Psoas muscle (tissue), 8 donors: Measurements from ENCODE around the gene AGPAT2. TPM values are rescaled to one million over a fixed set of nuclear protein-coding genes. Genes with fewer than 3 reads are reported as not detected.

Experiments
- ATAC-seq, 4 donors: fragments of 200-7000 bp; cut with Tn5 transposase; one replicate each; pipeline ENCODE4 v1.9.1; 2020; ENCODE audit warnings: moderate library complexity in 3 of 4, mild to moderate bottlenecking in 2 of 4
- DNase-seq, 2 donors: peaks; one replicate each; pipeline ENCODE4 v3.0.0-alpha.2; 2020
- H3K27ac ChIP-seq: fragments of 200-600 bp; one replicate; pipeline ENCODE4 v1.8.0; 2022
- H3K27me3 ChIP-seq, 3 donors: fragments of 200-600 bp in 1 of 3; one replicate each; pipeline versions ENCODE4 v1.6.1 to v1.8.0; 2013 to 2022; ENCODE audit warnings: low read length in 2 of 3, mild to moderate bottlenecking in 2 of 3, moderate library complexity in 1 of 3; ENCODE audit not compliant: insufficient read depth in 3 of 3
- H3K36me3 ChIP-seq, 2 donors: fragments of 200-600 bp in 1 of 2; one replicate each; pipeline versions ENCODE4 v1.6.1 to v1.8.0; 2013 to 2022; ENCODE audit warnings: low read depth in 1 of 2, mild to moderate bottlenecking in 1 of 2, moderate library complexity in 1 of 2; ENCODE audit not compliant: insufficient read depth in 1 of 2
- H3K4me1 ChIP-seq: fragments of 200-600 bp; one replicate; pipeline ENCODE4 v1.8.0; 2022
- H3K4me3 ChIP-seq: fragments of 200-600 bp; one replicate; pipeline ENCODE4 v1.8.0; 2022; ENCODE audit warnings: mild to moderate bottlenecking
- H3K9me3 ChIP-seq: fragments of 200-600 bp; one replicate; pipeline ENCODE4 v1.8.0; 2022
- CTCF ChIP-seq: fragments of 200-600 bp; IDR thresholded peaks from one replicate; pipeline ENCODE4 v1.8.0; 2022; ENCODE audit warnings: antibody characterized with exemption
- WGBS, 3 donors: extraction: QIAGEN DNeasy Blood & Tissue Kit; methylation state at CpG; one replicate each; pipeline versions ENCODE4 v1.1.6 to v1.1.7; 2013; 5-methylcytosine and 5-hydroxymethylcytosine counted together
- intact Hi-C, 2 donors: fragments of 100-400 bp; cut with DNase I; formaldehyde crosslinking; loops; one replicate each; pipeline versions ENCODE4 v1.11.0 to v1.14.2; 2022
- polyA plus RNA-seq, 3 donors: library from polyadenylated mRNA; stranded (reverse); fragments of 200-250 nt; gene quantifications; one replicate each; pipeline ENCODE4 v1.2.3, GENCODE V29; 2013
- total RNA-seq, 4 donors: library from RNA; stranded (reverse); fragmentation: NEBNext Ultra II Directional in 2 of 4; extraction: Animal tissue kit (Norgen Biotek cat#: 25700) in 2 of 4; gene quantifications; one replicate each; pipeline versions ENCODE4 v1.2.1 to v1.2.4, GENCODE V29; 2021 to 2023
- donor health status: healthy with polysubstance abuse.
- donor health status: DM: no; HTN: no; CAD: no; lungs with moderate emphysema.
- donor health status: Bipolar disorder and iron deficiency.
- donor health status: healthy.
- donor health status: DM: yes; HTN: yes; CAD: no.
- donor health status: DM: no; HTN: no; CAD: no.
- donor health status: DM: no; HTN: no; CAD: no.
- donor health status: DM: yes; HTN: yes; CAD: no.

The AGPAT2 gene
- total and polyA plus RNA-seq, 7 donors, result 15.5 to 66.5 (median 41.6) TPM

GRCh38 chr9:136700304-136700703 is 13.0 kb upstream of the AGPAT2 start:
- no peak for TF ChIP-seq CTCF
- Histone ChIP-seq H3K27me3 (peaks cover 0 to 41% (median 7%) of the 10 kb centered on the region in 3 donors), H3K27ac (no peak overlapping the region), H3K4me1 (no peaks in the 10 kb centered on the region), H3K9me3 (no peaks in the 10 kb centered on the region), H3K4me3 (no peak overlapping the region), H3K36me3 (no peaks in the 10 kb centered on the region)
- no peak for DNase-seq
- WGBS, 3 donors, result 54 to 60% (median 56%) methylated on average over 13 of the region's 13 CpGs
- intact Hi-C loops, result no loop called here
- ATAC-seq, result no peak

- ATAC-seq (no peak), DNase-seq (no peak)
- WGBS, 3 donors, result 83 to 90% (median 87%) methylated on average over 10 of the region's 11 CpGs
- no peak for TF ChIP-seq CTCF
- Histone ChIP-seq H3K9me3 (no peaks in the 10 kb centered on the region), H3K4me1 (peaks cover 6% of the 10 kb centered on the region), H3K27me3 (peaks cover 0 to 41% (median 7%) of the 10 kb centered on the region in 3 donors), H3K36me3 (no peaks in the 10 kb centered on the region), H3K27ac (no peak overlapping the region), H3K4me3 (no peak overlapping the region)
- intact Hi-C loops, result no loop called here
Measured at GRCh38 chr9:136698635-136699246, 11.5 kb upstream of the AGPAT2 start.

GRCh38 chr9:136697821-136698526 is 10.7 kb upstream of the AGPAT2 start:
- DNase-seq (no peak), ATAC-seq (no peak)
- H3K27ac ChIP-seq, result no peak overlapping the region
- H3K9me3 ChIP-seq, result no peaks in the 10 kb centered on the region
- 62 to 77% (median 69%) methylated on average over 20 of the region's 20 CpGs for WGBS, 3 donors
- H3K4me1 ChIP-seq, result peaks cover 9% of the 10 kb centered on the region
- H3K36me3 ChIP-seq, result no peaks in the 10 kb centered on the region
- peaks cover 0 to 41% (median 7%) of the 10 kb centered on the region in 3 donors for H3K27me3 ChIP-seq
- no peak for TF ChIP-seq CTCF
- intact Hi-C loops, result no loop called here
- no peak overlapping the region for H3K4me3 ChIP-seq

- Histone ChIP-seq H3K27me3 (peaks cover 0 to 41% (median 7%) of the 10 kb centered on the region in 3 donors), H3K27ac (no peak overlapping the region), H3K4me1 (peaks cover 9% of the 10 kb centered on the region), H3K36me3 (no peaks in the 10 kb centered on the region), H3K4me3 (no peak overlapping the region), H3K9me3 (no peaks in the 10 kb centered on the region)
- WGBS, 3 donors, result 58 to 63% (median 59%) methylated on average over 23 of the region's 23 CpGs
- intact Hi-C loops, result no loop called here
- TF ChIP-seq CTCF, result no peak
- ATAC-seq, result no peak
- DNase-seq, result no peak
Measured at GRCh38 chr9:136697146-136697820, 10.0 kb upstream of the AGPAT2 start.
